HFFc6 (cell line): ENCODE results near the gene IL13RA2. TPM values are rescaled to one million over a fixed set of nuclear protein-coding genes. Genes with fewer than 3 reads are reported as not detected.

ENCODE experiments used
- DNase-seq: peaks from one replicate; pipeline ENCODE4 v3.0.0-alpha.2; 2018
- H3K27ac Mint-ChIP-seq: 2 replicates; pipeline ENCODE4 v1.8.0; 2020; ENCODE audit warnings: mild to moderate bottlenecking, mixed read lengths
- H3K27me3 Mint-ChIP-seq: 2 replicates; pipeline ENCODE4 v1.8.0; 2021; ENCODE audit warnings: mild to moderate bottlenecking, moderate library complexity, mixed read lengths; ENCODE audit not compliant: insufficient read depth
- H3K36me3 Mint-ChIP-seq: 2 replicates; pipeline ENCODE4 v1.8.0; 2021; ENCODE audit warnings: low read depth, mixed read lengths
- H3K4me1 Mint-ChIP-seq: 2 replicates; pipeline ENCODE4 v1.8.0; 2020; ENCODE audit warnings: low read depth, mixed read lengths
- H3K4me3 Mint-ChIP-seq: 2 replicates; pipeline ENCODE4 v1.8.0; 2020; ENCODE audit warnings: mild to moderate bottlenecking, moderate library complexity, mixed read lengths
- H3K9me3 Mint-ChIP-seq: 2 replicates; pipeline ENCODE4 v1.8.0; 2020; ENCODE audit warnings: mild to moderate bottlenecking, mixed read lengths
- CTCF ChIP-seq: fragments of 200-600 bp; sonication (generic); IDR thresholded peaks from 2 replicates; pipeline ENCODE4 v1.5.0; 2021; ENCODE audit warnings: antibody characterized with exemption, mild to moderate bottlenecking
- total RNA-seq, 6 experiments: library from RNA; stranded (reverse); fragmentation: NEBNext Ultra II Directional; extraction: Animal tissue kit (Norgen Biotek cat#: 25700); gene quantifications; 2 replicates in 1 of 6; 3 replicates in 5 of 6; pipeline ENCODE4 v1.2.3, GENCODE V29; 2021

The IL13RA2 gene
- total RNA-seq, 6 experiments from 2014 or later, result 6.6 to 9.5 (median 7.3) TPM

GRCh38 chrX:114973013-114973412 is 44.4 kb downstream of the IL13RA2 start:
- H3K4me1 Mint-ChIP-seq, result peaks cover 31% of the 10 kb centered on the region
- H3K9me3 Mint-ChIP-seq, result no peaks in the 10 kb centered on the region
- no peak overlapping the region for H3K4me3 Mint-ChIP-seq
- H3K27ac Mint-ChIP-seq, result no peak overlapping the region
- TF ChIP-seq CTCF, result no peak
- H3K36me3 Mint-ChIP-seq, result no peaks in the 10 kb centered on the region
- no peak for DNase-seq
- H3K27me3 Mint-ChIP-seq, result no peaks in the 10 kb centered on the region

GRCh38 chrX:114970806-114971205 is 46.6 kb downstream of the IL13RA2 start:
- no peak for DNase-seq
- H3K4me3 Mint-ChIP-seq, result no peak overlapping the region
- H3K27ac Mint-ChIP-seq, result no peak overlapping the region
- H3K36me3 Mint-ChIP-seq, result no peaks in the 10 kb centered on the region
- no peak for TF ChIP-seq CTCF
- peaks cover 21% of the 10 kb centered on the region for H3K4me1 Mint-ChIP-seq
- no peaks in the 10 kb centered on the region for H3K27me3 Mint-ChIP-seq
- H3K9me3 Mint-ChIP-seq, result no peaks in the 10 kb centered on the region

GRCh38 chrX:114964374-114964773 is 53.0 kb downstream of the IL13RA2 start:
- DNase-seq, result no peak
- no peak overlapping the region for H3K27ac Mint-ChIP-seq
- H3K27me3 Mint-ChIP-seq, result no peaks in the 10 kb centered on the region
- no peak for TF ChIP-seq CTCF
- no peaks in the 10 kb centered on the region for H3K36me3 Mint-ChIP-seq
- peaks cover 4% of the 10 kb centered on the region; the same call in 1 of the 2 replicates for H3K4me1 Mint-ChIP-seq
- H3K4me3 Mint-ChIP-seq, result no peak overlapping the region
- no peaks in the 10 kb centered on the region for H3K9me3 Mint-ChIP-seq

GRCh38 chrX:114962209-114962608 is 55.2 kb downstream of the IL13RA2 start:
- no peaks in the 10 kb centered on the region for H3K27me3 Mint-ChIP-seq
- no peaks in the 10 kb centered on the region for H3K36me3 Mint-ChIP-seq
- no peak overlapping the region for H3K4me3 Mint-ChIP-seq
- no peak for DNase-seq
- peaks cover 4% of the 10 kb centered on the region; the same call in 1 of the 2 replicates for H3K4me1 Mint-ChIP-seq
- TF ChIP-seq CTCF, result no peak
- no peak overlapping the region for H3K27ac Mint-ChIP-seq
- H3K9me3 Mint-ChIP-seq, result no peaks in the 10 kb centered on the region

- Mint-ChIP-seq H3K36me3 (no peaks in the 10 kb centered on the region), H3K27me3 (no peaks in the 10 kb centered on the region), H3K9me3 (no peaks in the 10 kb centered on the region), H3K27ac (no peak overlapping the region), H3K4me1 (peaks cover 4% of the 10 kb centered on the region; the same call in 1 of the 2 replicates), H3K4me3 (no peak overlapping the region)
- TF ChIP-seq CTCF, result peak; percentile 74
- peak; percentile 1 for DNase-seq
Measured at GRCh38 chrX:114959729-114960128, 57.7 kb downstream of the IL13RA2 start.

Other genes starting within 250 kb of the IL13RA2 start
- not detected for gene RBMXL3, start 171.8 kb upstream of the IL13RA2 start, total RNA-seq
- gene LRCH2, start 216.5 kb upstream of the IL13RA2 start, total RNA-seq, result 1 to 10 TPM; 5.7 to 8.9 (median 7.0) TPM